ENCODE data around the gene OR6C75.

GRCh38 chr12:55320201-55320600 is 42.6 kb upstream of the OR6C75 start:
- TF ChIP-seq CTCF (IDR thresholded peaks at IDR 0.05) (no peak), POLR2AphosphoS5 (IDR thresholded peaks at IDR 0.05; ENCODE audit: low read depth, low read length) (no peak), REST (IDR thresholded peaks at IDR 0.05; ENCODE audit: insufficient read depth in 1 of 2, low read depth in 2 of 2, low read length in 1 of 2) (no peak), TCF7L2 (IDR thresholded peaks at IDR 0.05; ENCODE audit: low read depth, low read length) (no peak)
